T-helper 22 cell (primary cell): ENCODE results near the gene PLEKHH1.

Experiments used
- DNase-seq: peaks from one replicate; pipeline ENCODE4 v3.0.0-alpha.2; 2020; ENCODE audit warnings: low read depth

PLEKHH1 gene

GRCh38 chr14:67630186-67630585 is 97.1 kb downstream of the PLEKHH1 start:
- no peak for DNase-seq

GRCh38 chr14:67630938-67631337 is 97.8 kb downstream of the PLEKHH1 start:
- DNase-seq = no peak

GRCh38 chr14:67633451-67634147 is 100.5 kb downstream of the PLEKHH1 start:
- no peak for DNase-seq

- DNase-seq = no peak
These were observed 103.3 kb downstream of the PLEKHH1 start for GRCh38 chr14:67636361-67636919.

GRCh38 chr14:67638642-67639041 is 105.6 kb downstream of the PLEKHH1 start:
- DNase-seq = no peak
